IMR-90 (cell line): ENCODE results near the gene PDCD10.

Source experiments
- CTCF ChIP-seq: conservative IDR thresholded peaks from 2 replicates; pipeline ENCODE4 v1.5.1; 2012; ENCODE audit warnings: mild to moderate bottlenecking, low read depth, low read length, improper control_type of control experiment
- MAFK ChIP-seq: IDR thresholded peaks from 2 replicates; pipeline ENCODE4 v1.6.1; 2012; ENCODE audit warnings: low read depth, low read length, improper control_type of control experiment

GRCh38 chr3:167776066-167776685 lies 41.5 kb upstream of the PDCD10 start:
- TF ChIP-seq CTCF (no peak), MAFK (no peak)
